NCI-H524 treated with DMSO at 0.1 percent for 48 hours (cell line): ENCODE results near the gene HMGB4.

Source experiments
- DNase-seq: peaks from one replicate; lab custom pipeline; 2025; lab: John Stamatoyannopoulos, UW

HMGB4 gene

DNA sequence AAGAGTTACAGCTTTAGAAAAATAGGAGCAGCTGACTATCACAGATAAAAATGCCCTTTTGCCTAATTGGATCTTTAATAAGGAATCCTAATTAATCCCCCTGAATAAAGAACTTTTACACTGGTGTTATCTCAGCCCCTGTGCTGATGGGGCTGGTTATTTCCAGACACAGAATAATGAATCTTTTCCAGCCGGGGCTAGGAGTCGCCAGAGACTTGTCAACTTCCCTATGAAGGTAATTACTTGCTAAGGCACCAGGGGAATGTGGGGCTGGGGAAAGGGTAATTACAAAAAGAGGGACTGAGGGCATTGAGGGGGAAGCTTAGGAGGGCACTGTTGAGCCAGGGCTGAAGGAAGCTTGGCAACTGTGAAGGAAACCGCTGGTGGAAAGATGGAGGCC lies 34.5 kb downstream of the HMGB4 start:
- DNase-seq = no peak

DNA sequence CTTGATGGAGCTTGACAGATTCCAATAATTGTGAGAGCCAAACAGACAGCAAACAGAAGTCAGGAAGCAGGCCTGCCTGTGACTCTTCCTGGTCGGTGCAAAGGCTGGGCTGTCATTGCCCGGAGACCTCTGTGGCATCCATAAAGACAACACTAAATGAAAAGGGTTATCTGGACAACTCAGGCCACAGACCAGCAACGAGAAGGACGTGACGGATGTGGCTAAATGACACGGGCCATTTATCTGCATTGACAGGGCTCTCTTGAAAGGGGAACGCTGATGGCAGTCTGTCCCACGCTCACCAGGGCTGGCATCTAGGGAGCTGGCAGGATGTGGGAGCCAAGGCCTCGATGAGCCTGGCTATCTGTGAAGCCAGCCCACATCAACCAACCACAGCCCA lies 35.0 kb downstream of the HMGB4 start:
- no peak for DNase-seq

DNA sequence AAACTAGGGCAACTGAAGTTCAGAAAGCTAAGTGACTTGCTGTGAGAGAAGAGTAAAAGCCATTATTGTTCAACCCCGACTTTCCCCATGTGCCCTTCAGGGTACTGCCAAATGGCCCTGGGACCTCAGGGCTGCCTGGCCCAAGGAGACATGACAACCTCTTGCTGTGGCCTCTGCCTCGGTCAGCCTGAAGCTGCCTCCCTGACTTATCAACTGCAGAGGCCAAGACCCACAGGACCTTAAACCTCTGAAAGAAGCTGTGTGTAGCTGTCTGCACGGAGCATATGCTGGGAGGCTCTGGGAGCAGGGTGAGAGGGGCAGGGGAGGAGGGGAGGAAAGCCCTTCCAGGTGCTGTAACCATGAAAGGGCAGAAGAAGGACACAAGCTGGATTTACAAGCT lies 35.9 kb downstream of the HMGB4 start:
- no peak for DNase-seq

DNA sequence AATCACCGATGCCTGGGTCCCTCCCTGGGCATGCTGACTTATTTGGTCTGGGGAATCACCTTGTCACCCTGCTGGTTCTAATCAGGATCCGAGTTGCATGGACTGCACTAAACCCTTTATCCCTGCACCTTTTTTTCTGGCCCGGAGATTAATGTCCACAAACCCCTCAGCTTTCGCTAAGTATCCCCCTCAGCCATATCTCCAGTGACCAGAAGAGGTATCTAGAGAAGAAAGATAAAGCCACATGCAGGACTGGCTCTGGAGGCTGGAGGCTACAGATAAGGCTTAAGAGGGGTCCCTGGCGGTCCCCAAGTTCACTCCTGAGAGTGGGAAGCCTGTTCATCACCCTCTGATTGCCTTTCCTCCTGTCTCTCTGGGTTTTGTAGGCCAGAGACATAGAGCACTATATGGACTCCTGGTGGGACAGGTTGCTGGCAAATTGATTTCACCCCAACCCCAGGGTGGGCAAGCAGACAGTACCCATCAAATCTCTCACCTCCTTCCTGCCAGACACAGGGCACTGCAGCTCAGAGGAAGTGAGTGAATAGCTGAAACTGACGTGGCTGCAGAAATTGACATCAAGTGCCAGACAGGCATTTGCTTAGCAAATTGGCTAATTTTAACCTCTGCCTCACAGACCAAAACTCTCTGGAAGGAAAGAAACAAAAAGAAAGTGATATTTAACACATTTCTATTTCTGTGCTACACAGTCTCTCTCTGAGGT lies 38.8 kb downstream of the HMGB4 start:
- DNase-seq = no peak

DNA sequence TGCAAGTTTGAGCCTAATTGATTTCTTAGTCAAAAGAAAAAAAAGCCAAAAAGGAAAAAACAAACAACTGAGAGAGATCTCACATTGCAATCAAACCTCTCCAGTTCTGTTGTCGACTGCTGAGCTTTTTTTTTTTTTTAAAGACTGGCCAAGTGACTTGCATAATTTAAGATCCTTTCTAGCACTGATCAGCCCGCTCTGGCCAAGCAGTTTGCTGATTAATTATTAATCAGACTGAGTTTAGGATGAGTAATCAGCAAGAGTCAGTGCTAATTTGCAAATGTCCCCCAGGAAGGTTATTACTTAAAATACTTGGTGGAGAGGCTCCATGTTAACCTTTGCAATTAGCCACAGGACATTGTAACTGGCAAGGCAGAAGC lies 39.3 kb downstream of the HMGB4 start:
- no peak for DNase-seq

DNA sequence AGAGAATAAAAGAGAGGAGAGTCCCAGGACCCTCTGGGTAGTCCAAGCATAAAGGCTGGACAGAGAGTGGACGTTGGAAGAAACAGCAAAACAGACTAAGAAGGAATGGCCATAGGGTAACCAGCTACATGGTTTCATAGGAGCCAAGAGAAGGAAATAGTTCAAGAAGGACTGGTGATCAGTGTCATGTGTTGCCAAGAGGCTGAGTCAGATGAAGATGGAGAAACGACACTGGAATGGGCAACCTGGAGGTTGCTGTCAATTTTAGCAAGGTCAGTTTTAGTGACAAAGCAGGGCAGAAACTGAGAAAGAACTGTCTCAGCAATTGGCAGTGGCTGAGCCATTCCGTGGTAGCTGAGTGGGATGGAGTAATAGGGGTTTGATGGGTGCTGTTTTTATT lies 41.4 kb downstream of the HMGB4 start:
- DNase-seq = no peak

DNA sequence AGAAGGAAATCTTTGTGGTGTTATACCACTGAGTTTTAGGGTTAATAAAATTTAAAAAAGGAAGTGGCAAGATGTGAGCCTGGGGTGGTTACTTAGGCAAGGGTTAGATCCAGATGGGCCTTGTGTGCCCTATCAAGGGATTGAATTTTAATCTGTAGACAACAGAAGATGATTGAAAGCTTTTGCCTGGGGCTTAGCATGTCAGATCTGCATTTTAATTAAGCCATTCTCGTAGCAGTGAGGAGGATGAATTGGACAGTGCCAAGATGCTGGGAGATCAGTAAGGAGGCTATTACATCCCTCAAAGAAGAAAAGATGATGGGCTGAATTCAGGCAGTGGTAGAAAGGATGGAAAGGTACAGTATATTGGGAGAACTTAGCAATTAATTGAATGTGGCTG lies 42.3 kb downstream of the HMGB4 start:
- DNase-seq = no peak

DNA sequence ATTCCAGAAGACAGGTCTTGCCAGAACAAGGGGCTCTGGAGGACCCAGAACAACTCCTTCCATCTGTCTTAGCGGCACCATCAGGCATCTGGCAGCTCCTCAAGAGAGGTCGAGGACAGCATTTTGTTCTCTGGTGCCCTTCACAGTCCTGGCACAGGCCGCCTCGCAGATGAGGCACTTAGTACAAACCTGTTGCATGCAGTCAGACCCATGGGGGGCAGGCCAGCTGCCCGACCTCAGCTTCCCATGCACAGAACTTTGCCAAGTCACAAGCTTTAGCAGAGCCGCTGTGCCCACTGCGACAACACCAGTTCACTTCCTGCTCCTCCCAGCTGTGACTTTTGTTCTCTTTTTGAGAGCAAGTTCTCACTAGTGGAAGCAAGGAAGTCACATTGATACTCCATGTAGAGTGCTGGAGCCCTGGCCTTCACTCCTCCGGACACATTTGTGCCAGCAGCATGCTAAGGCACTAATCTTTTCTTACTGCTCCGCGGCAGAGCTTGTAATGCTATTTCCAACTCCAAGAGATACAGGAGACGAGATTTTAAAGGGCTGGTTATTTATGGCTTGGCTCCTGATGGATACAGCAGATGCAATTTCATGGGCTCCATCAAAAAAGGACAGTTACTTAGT lies 44.6 kb downstream of the HMGB4 start:
- DNase-seq = no peak
